GM12878 (cell line): Measurements from ENCODE around the gene PIAS2. TPM values are rescaled to one million over a fixed set of nuclear protein-coding genes. Genes with fewer than 3 reads are reported as not detected.

Experiments
- ATAC-seq: fragments of 200-7000 bp; cut with Tn5 transposase; 3 replicates; pipeline ENCODE4 v1.9.1; 2020; ENCODE audit warnings: mild to moderate bottlenecking, moderate library complexity
- BruUV-seq: library from RNA; stranded (reverse); fragments of 400-500 nt; replicated peaks from 2 replicates; lab custom pipeline; 2021; lab: Mats Ljungman, UMichigan
- CTCF ChIA-PET: fragments of 300-600 bp; sonication (Branson Sonifier 250); formaldehyde crosslinking; extraction: SDS; loops from one replicate; lab custom pipeline; 2021; ENCODE audit warnings: inconsistent platforms; lab: Yijun Ruan, JAX
- POLR2A ChIA-PET: fragments of 350-600 bp; formaldehyde crosslinking; extraction: SDS; loops from one replicate; lab custom pipeline; 2021; ENCODE audit warnings: inconsistent platforms; lab: Charles Lee
- RAD21 ChIA-PET: fragments of 300-600 bp; sonication (Branson Sonifier 250); formaldehyde crosslinking; loops from one replicate; lab custom pipeline; 2023; ENCODE audit warnings: antibody characterized with exemption; ENCODE audit not compliant: unreplicated experiment; lab: Charles Lee
- SMC1A ChIA-PET: fragments of 300-600 bp; sonication (Branson Sonifier 250); formaldehyde crosslinking; loops from one replicate; lab custom pipeline; 2023; ENCODE audit not compliant: unreplicated experiment, uncharacterized antibody; lab: Charles Lee
- DNase-seq: peaks from one replicate; pipeline ENCODE4 v3.0.0-alpha.2; 2011; ENCODE audit warnings: low read depth, low spot score
- FAIRE-seq: peaks from 3 replicates; lab custom pipeline; 2011; peaks lifted over from hg19 to GRCh38; lab: Jason Lieb, UNC
- H2AFZ ChIP-seq: 2 replicates; pipeline ENCODE4 v1.6.0; 2011; ENCODE audit warnings: low read depth, low read length, control low read depth; ENCODE audit not compliant: control insufficient read depth
- H3K27ac ChIP-seq: 2 replicates; pipeline ENCODE4 v1.5.1; 2011; ENCODE audit warnings: control low read depth; ENCODE audit not compliant: control insufficient read depth, insufficient read depth
- H3K27me3 ChIP-seq, 2 experiments: replicated peaks in 1 of 2; 2 replicates each; pipeline versions ENCODE4 v1.6.0 to v1.6.1; 2011; ENCODE audit warnings: low read length in 1 of 2; ENCODE audit not compliant: control insufficient read depth in 2 of 2, insufficient read depth in 2 of 2
- H3K36me3 ChIP-seq, 2 experiments: 2 replicates each; pipeline ENCODE4 v1.5.1; 2011; ENCODE audit warnings: low read length in 1 of 2; ENCODE audit not compliant: control insufficient read depth in 2 of 2, insufficient read depth in 2 of 2
- H3K4me1 ChIP-seq: 2 replicates; pipeline ENCODE4 v1.6.1; 2011; ENCODE audit warnings: mild to moderate bottlenecking, low read length, moderate library complexity, mixed read lengths; ENCODE audit not compliant: control insufficient read depth, insufficient read depth
- H3K4me2 ChIP-seq: 2 replicates; pipeline ENCODE4 v1.6.0; 2011; ENCODE audit warnings: control low read depth; ENCODE audit not compliant: control insufficient read depth, insufficient read depth
- H3K4me3 ChIP-seq: fragments of 200-600 bp; sonication (generic); 2 replicates; pipeline ENCODE4 v1.5.1; 2016
- H3K79me2 ChIP-seq: 2 replicates; pipeline ENCODE4 v1.6.0; 2011; ENCODE audit warnings: low read length; ENCODE audit not compliant: control insufficient read depth, insufficient read depth
- H3K9ac ChIP-seq: 2 replicates; pipeline ENCODE4 v1.8.0; 2011; ENCODE audit warnings: low read length, control low read depth, mixed read lengths; ENCODE audit not compliant: control insufficient read depth, insufficient read depth
- H3K9me3 ChIP-seq: replicated peaks from 3 replicates; pipeline ENCODE4 v1.5.1; 2011; ENCODE audit warnings: mild to moderate bottlenecking, low read length; ENCODE audit not compliant: control insufficient read depth, insufficient read depth
- H4K20me1 ChIP-seq: 2 replicates; pipeline ENCODE4 v1.6.0; 2011; ENCODE audit not compliant: control insufficient read depth, insufficient read depth
- BACH1 ChIP-seq: fragments of 450-650 bp; IDR thresholded peaks from 2 replicates; pipeline ENCODE4 v1.6.1; 2017; ENCODE audit warnings: mild to moderate bottlenecking, borderline replicate concordance
- BCLAF1 ChIP-seq: fragments of 450-650 bp; IDR thresholded peaks from 2 replicates; pipeline ENCODE4 v1.6.1; 2017; ENCODE audit warnings: antibody characterized with exemption, mild to moderate bottlenecking, moderate library complexity
- CBX3 ChIP-seq: fragments of 200-600 bp; sonication (generic); IDR thresholded peaks from 2 replicates; pipeline ENCODE4 v1.6.1; 2016; ENCODE audit warnings: low read depth, borderline replicate concordance
- CHD4 ChIP-seq: fragments of 200-600 bp; sonication (generic); IDR thresholded peaks from 2 replicates; pipeline ENCODE4 v1.6.1; 2016; ENCODE audit warnings: mild to moderate bottlenecking
- HSF1 ChIP-seq: fragments of 150-350 bp; IDR thresholded peaks from 2 replicates; pipeline ENCODE4 v1.6.1; 2014; ENCODE audit warnings: mild to moderate bottlenecking, low read depth, low read length
- IRF3 ChIP-seq: fragments of 450-650 bp; IDR thresholded peaks from 2 replicates; pipeline ENCODE4 v1.6.1; 2014; ENCODE audit warnings: mild to moderate bottlenecking
- MXI1 ChIP-seq: fragments of 150-350 bp; IDR thresholded peaks from 2 replicates; pipeline ENCODE4 v1.6.1; 2011; ENCODE audit warnings: low read depth, mild to moderate bottlenecking, inconsistent platforms, low read length, improper control_type of control experiment
- POLR2A ChIP-seq: IDR thresholded peaks from 2 replicates; pipeline ENCODE4 v1.6.1; 2011; ENCODE audit warnings: low read depth, mild to moderate bottlenecking, low read length
- RB1 ChIP-seq: fragments of 450-650 bp; formaldehyde crosslinking; IDR thresholded peaks from 2 replicates; pipeline ENCODE4 v1.6.1; 2017; ENCODE audit warnings: mild to moderate bottlenecking, borderline replicate concordance
- RELA ChIP-seq: fragments of 450-650 bp; IDR thresholded peaks from 2 replicates; pipeline ENCODE4 v1.8.0; 2014; ENCODE audit warnings: borderline replicate concordance; ENCODE audit not compliant: partially characterized antibody
- RUNX3 ChIP-seq: IDR thresholded peaks from 2 replicates; pipeline ENCODE4 v1.6.1; 2012; ENCODE audit warnings: low read length, inconsistent platforms
- TCF12 ChIP-seq: IDR thresholded peaks from 2 replicates; pipeline ENCODE4 v1.6.1; 2011; ENCODE audit warnings: low read depth, mild to moderate bottlenecking, low read length
- ZBTB40 ChIP-seq: fragments of 450-650 bp; IDR thresholded peaks from 2 replicates; pipeline ENCODE4 v1.6.1; 2016; ENCODE audit warnings: mild to moderate bottlenecking, moderate library complexity, borderline replicate concordance
- WGBS: methylation state at CpG from one replicate; pipeline ENCODE4 v1.1.6; 2016; ENCODE audit warnings: low lambda C conversion rate; ENCODE audit not compliant: insufficient replicate concordance, insufficient coverage; ENCODE audit errors: missing lambda C conversion rate; 5-methylcytosine and 5-hydroxymethylcytosine counted together
- in situ Hi-C: fragments of 300-500 bp; cut with MboI; formaldehyde crosslinking; loops from 9 replicates; pipeline ENCODE4 v1.14.3; 2018; ENCODE audit warnings: mixed read lengths
- intact Hi-C: fragments of 100-400 bp; cut with micrococcal nuclease; formaldehyde crosslinking; loops from one replicate; pipeline ENCODE4 v1.14.2; 2022; ENCODE audit not compliant: unreplicated experiment
- polyA plus RNA-seq, 11 experiments: library from polyadenylated mRNA; depleted of rRNA in 4 of 11; unstranded in 6 of 11; stranded (reverse) in 5 of 11; fragments of >200 nt; fragmentation: Nextera tagmentation in 4 of 11; fragmentation: Illumina TruSeq in 1 of 11; extraction: Ambion mirVana in 4 of 11; extraction: Trizol in 1 of 11; gene quantifications; 1 replicate in 1 of 11; 2 replicates in 10 of 11; pipeline versions ENCODE4 v1.2.1 to v1.2.3, GENCODE V29; 2011 to 2016; ENCODE audit warnings: inconsistent platforms in 2 of 11, missing spikeins in 2 of 11, low read depth in 1 of 11
- total RNA-seq, 4 experiments: library from RNA; depleted of rRNA in 3 of 4; stranded (reverse); fragments of >200 nt in 3 of 4; fragmentation: Illumina TruSeq in 1 of 4; extraction: Trizol in 1 of 4; gene quantifications; 2 replicates each; pipeline versions ENCODE4 v1.2.1 to v1.2.3, GENCODE V29; 2013 to 2021
- TF ChIP-seq, protein P1 (sequence below): IDR thresholded peaks from 2 replicates; pipeline ENCODE4 v1.6.1; 2011; ENCODE audit warnings: low read depth, low read length, improper control_type of control experiment, borderline replicate concordance

PIAS2 gene
- total and polyA plus RNA-seq, 10 of the 15 experiments (the other 5 are each of a cell fraction or from before 2014, with no cell fraction given) = 4.0 to 31.8 (median 22.4) TPM

- Histone ChIP-seq H3K36me3 (no peaks in the 10 kb centered on the region), H3K4me2 (no peak overlapping the region), H3K27me3 (no peaks in the 10 kb centered on the region), H3K27ac (no peak overlapping the region), H3K4me1 (no peaks in the 10 kb centered on the region), H3K79me2 (no peaks in the 10 kb centered on the region), H2AFZ (no peak overlapping the region), H4K20me1 (no peaks in the 10 kb centered on the region), H3K9me3 (no peaks in the 10 kb centered on the region), H3K9ac (no peak overlapping the region), H3K4me3 (no peak overlapping the region)
- DNase-seq (no peak), FAIRE-seq (no peak), ATAC-seq (no peak)
- ChIA-PET SMC1A (interaction anchor here (0.6 to 2.0 kb wide), 5 partner anchors 9 to 22 kb away, joined by 3 to 6 read pairs (median 3); no protein-coding TSS in a partner anchor), RAD21 (no interaction called here), CTCF (interaction anchor here (0.6 to 1.5 kb wide), 4 partner anchors 8 to 968 kb away, joined by 3 to 6 read pairs (median 4); no protein-coding TSS in a partner anchor), POLR2A (interaction anchor here (0.5 kb wide), 1 partner anchor 360 kb away, joined by 3 read pairs; no protein-coding TSS in a partner anchor)
- no TSS peak for BruUV-seq
- WGBS = 49% methylated on average over 4 of the region's 4 CpGs
- in situ Hi-C loops (no loop called here), intact Hi-C loops (no loop called here)
- TF ChIP-seq CHD4 = no peak
- TF ChIP-seq, protein P1, sequence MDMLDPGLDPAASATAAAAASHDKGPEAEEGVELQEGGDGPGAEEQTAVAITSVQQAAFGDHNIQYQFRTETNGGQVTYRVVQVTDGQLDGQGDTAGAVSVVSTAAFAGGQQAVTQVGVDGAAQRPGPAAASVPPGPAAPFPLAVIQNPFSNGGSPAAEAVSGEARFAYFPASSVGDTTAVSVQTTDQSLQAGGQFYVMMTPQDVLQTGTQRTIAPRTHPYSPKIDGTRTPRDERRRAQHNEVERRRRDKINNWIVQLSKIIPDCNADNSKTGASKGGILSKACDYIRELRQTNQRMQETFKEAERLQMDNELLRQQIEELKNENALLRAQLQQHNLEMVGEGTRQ = no peak
- no peak for TF ChIP-seq ZBTB40
- no peak for TF ChIP-seq BACH1
- TF ChIP-seq CBX3 = no peak
- TF ChIP-seq RB1 = no peak
- TF ChIP-seq IRF3 = no peak
- TF ChIP-seq BCLAF1 = no peak
- TF ChIP-seq RUNX3 = no peak
- no peak for TF ChIP-seq HSF1
- TF ChIP-seq TCF12 = no peak
- TF ChIP-seq RELA = no peak
- TF ChIP-seq POLR2A = no peak
- TF ChIP-seq MXI1 = no peak
Measured at GRCh38 chr18:46814399-46814798, 102.9 kb downstream of the PIAS2 start.
